ENCODE measurements around the gene RPL39L.
"Not testable (repeated sequence)": the region's sequence is repeated elsewhere in the genome, so short reads cannot be mapped to it uniquely, and the experiment has no call there.

RPL39L gene

DNA sequence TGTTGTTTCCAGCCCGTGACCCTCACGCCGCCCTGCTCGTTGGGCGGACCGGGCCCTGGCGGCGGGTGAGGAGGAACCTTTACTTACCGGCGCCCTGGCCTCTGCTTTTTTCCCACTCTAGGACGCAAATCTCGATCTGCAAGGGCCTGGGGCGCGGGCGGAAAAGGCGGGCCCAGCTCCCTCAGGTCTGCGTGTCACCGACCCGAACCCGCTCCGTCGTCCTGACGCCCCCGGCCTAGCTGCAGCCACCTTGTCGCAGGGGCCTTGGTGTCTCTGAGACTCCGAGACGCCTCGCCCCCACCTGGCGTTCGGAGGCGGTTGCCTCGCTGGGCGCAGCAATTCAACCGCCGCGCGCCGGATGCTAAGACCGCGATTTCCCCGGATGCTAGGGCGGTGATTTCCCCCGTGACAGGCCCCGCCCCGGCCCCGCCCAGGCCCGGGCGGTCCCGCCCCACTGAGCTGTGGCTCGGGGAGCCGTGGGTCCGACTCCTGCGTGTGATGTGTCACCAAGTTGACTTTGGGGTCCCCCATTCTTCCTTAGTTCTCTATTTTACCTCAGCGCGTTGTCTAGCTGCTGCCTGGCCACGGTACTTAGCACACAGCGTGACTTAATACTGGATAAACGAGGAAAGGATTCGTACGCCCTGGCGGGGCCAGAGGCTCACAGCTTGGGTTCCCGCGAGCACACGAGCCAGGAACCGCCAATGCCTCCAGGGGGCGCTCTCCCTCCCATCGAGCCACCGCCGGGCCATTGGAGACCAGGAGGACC, at the start of gene RPL39L:
Gene RPL39L, minus strand, starts transcription at position 371 of the 769 bp plus-strand sequence. CDS start 18,196 bp downstream, outside the sequence.
- H3K4me1 Mint-ChIP-seq (ENCODE audit: low read depth): peaks cover 17% of the 10 kb centered on the region
- peak within 1 kb of the TSS; percentile 90 for H3K4me3 Mint-ChIP-seq
- H3K9me3 Mint-ChIP-seq: peaks cover 25% of the 10 kb centered on the region
- peak within 1 kb of the TSS; percentile 90 for H3K27ac Mint-ChIP-seq
- intact Hi-C loops (cut with micrococcal nuclease): no loop called here
- peaks cover 12% of the 10 kb centered on the region for H3K36me3 Mint-ChIP-seq (ENCODE audit: low read depth)
- H3K27me3 Mint-ChIP-seq: peaks cover 4% of the 10 kb centered on the region

DNA sequence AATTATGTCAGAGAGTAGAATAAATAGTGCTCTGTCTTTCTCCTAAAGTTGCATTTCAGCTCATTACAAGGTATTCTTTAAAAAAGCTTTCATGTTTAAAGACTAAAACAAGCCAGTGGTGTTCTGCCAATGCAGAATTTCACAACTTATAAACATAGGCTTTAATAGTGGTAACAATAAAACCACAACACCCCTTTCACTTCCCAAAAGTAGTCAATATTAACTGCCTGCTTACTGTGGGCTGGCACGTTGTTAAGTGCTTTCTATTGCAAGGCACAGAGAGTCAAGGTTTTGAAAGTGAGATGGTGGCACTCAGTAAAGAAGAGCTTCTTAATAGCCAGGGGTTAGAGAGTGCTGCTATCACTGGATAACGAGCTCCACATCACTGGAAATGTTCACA, 49.6 kb upstream of the RPL39L start:
- peaks cover 70% of the 10 kb centered on the region for H3K27me3 Mint-ChIP-seq
- intact Hi-C loops (cut with micrococcal nuclease): no loop called here

DNA sequence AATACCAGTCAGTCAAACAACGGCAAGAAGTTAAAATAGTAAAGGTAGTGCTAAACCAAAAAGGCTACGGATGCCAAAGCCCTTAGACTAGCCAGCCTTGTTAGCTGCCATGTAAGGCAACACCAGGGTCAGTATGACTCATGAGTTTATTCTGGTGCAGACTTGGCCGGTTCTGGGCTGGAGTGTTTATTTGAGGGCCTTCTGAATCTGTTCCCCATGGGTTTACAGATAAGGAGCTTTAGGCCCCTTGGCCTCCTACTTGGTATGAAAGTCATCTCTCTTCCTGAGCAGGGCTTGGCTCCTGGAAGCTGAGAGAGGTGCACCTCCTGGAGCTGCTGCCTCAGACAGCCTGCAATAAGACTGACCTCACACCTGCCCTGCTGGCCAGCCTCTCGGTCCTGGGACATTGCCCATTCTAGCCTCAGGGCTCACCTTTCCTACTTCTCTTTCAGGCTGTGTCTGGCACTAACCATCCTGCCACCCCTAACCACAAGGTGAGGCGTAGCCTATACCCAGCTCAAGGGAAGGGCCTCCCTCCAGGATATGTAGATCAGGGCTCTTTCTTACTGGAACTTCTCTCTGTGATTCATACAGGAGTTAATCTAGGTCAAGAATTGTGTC, 47.6 kb upstream of the RPL39L start:
- Mint-ChIP-seq H3K27ac (no peak overlapping the region), H3K27me3 (peaks cover 59% of the 10 kb centered on the region)
- intact Hi-C loops (cut with micrococcal nuclease): no loop called here

More for the DNA sequence above, 49.6 kb upstream of the RPL39L start:
- H3K4me1 Mint-ChIP-seq (ENCODE audit: low read depth): peaks cover 16% of the 10 kb centered on the region
- no peaks in the 10 kb centered on the region for H3K36me3 Mint-ChIP-seq (ENCODE audit: low read depth)
- no peak overlapping the region for H3K4me3 Mint-ChIP-seq
- no peaks in the 10 kb centered on the region for H3K9me3 Mint-ChIP-seq
- no peak overlapping the region for H3K27ac Mint-ChIP-seq

DNA sequence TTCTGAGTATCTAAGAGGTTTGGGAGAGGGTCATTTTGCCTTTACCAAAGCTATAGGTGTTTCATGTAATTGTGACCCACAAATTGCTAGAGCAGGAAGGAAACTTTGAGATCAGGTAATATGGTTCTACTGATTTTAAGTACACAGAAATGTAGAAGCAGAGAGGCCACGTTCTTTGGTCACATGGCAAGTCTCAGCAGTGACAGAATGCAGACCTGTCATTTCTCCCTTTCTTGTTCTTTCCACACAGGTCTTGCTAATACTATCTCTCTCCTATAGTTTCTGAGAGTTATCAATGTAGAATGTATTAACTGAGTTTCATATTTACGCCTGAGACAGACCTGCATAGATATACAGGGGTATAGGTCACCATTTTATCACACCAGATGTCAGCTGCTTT, 47.1 kb upstream of the RPL39L start:
- Mint-ChIP-seq H3K36me3 (ENCODE audit: low read depth) (no peaks in the 10 kb centered on the region), H3K27ac (no peak overlapping the region), H3K27me3 (peaks cover 56% of the 10 kb centered on the region), H3K4me1 (ENCODE audit: low read depth) (peaks cover 27% of the 10 kb centered on the region), H3K4me3 (no peak overlapping the region), H3K9me3 (no peaks in the 10 kb centered on the region)
- intact Hi-C loops (cut with micrococcal nuclease): no loop called here

More for the DNA sequence above, 47.6 kb upstream of the RPL39L start:
- H3K9me3 Mint-ChIP-seq: no peaks in the 10 kb centered on the region
- H3K36me3 Mint-ChIP-seq (ENCODE audit: low read depth): no peaks in the 10 kb centered on the region
- H3K4me3 Mint-ChIP-seq: no peak overlapping the region
- H3K4me1 Mint-ChIP-seq (ENCODE audit: low read depth): peaks cover 27% of the 10 kb centered on the region

DNA sequence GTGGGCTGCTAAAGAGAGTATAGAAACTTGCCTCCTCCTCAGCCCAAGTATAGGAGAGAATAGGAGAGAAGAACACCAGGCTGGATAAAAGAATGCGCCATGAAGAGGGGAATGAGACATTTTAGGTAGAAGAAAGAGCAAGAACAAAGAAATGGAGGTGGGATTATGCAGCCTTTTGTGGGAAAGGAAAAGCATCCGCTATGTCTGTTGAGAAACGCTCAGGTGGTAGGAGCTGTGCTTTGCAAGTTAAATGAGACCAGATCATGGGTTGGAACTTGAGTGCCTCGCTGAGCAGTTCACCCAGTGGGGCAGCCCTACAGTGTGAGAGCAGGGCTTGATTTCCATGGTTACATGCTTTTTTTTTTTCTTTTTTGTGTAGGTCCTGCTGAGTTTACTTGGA, 46.5 kb upstream of the RPL39L start:
- no peak overlapping the region for H3K27ac Mint-ChIP-seq
- H3K9me3 Mint-ChIP-seq: no peaks in the 10 kb centered on the region
- intact Hi-C loops (cut with micrococcal nuclease): no loop called here
- no peak overlapping the region for H3K4me3 Mint-ChIP-seq
- peaks cover 21% of the 10 kb centered on the region for H3K4me1 Mint-ChIP-seq (ENCODE audit: low read depth)
- H3K36me3 Mint-ChIP-seq (ENCODE audit: low read depth): no peaks in the 10 kb centered on the region
- H3K27me3 Mint-ChIP-seq: peaks cover 53% of the 10 kb centered on the region

DNA sequence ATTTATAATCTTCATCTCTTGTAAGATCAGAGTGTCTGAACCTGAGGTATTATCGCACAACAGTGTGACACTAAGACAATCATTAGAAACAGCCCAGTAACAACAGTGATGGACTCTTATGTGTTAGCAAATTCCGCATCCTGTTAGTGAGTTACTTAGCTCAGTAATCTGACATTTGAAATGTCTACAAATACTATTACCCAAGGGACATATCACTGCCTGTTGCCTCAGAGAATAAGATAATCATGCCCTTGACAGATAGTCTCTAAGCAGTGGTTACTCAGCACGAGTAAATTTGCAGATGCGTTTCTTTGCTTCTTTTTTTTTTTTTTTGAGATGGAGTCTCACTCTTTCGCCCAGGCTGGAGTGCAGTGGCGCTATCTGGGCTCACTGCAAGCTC, 44.6 kb upstream of the RPL39L start:
- Mint-ChIP-seq H3K9me3 (no peaks in the 10 kb centered on the region), H3K4me3 (no peak overlapping the region), H3K27ac (no peak overlapping the region), H3K27me3 (peaks cover 56% of the 10 kb centered on the region), H3K36me3 (ENCODE audit: low read depth) (no peaks in the 10 kb centered on the region), H3K4me1 (ENCODE audit: low read depth) (peaks cover 10% of the 10 kb centered on the region)
- intact Hi-C loops (cut with micrococcal nuclease): no loop called here

DNA sequence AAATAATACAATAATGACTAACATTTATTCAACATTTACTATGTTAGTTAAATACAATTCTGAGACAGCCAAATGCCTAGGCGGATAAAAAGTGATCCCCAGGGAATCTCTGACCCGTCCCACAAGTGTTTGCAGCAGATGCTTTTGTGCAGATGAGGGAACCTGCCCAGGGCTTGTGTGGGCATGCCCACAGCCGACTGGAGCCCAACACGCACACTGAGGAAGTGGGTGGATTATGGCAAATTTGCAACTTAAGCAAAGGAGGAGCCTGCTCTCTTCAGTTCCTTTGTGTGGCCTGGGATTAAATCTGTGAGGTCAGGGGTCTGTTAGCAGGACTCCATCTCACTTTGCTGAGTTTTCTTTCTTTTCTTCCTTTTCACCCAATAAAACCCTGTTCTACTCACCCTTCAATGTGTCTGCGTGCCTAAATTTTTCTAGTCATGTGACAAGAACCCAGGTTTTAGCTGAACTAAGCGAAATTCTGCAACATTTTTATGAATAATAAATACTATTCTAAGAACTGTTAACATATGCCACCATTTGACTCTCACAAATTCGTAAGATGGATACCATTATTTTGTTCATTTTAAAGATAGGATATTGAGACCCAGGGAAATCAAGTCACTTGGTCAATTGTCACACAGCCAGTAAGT, 44.0 kb upstream of the RPL39L start:
- H3K4me1 Mint-ChIP-seq (ENCODE audit: low read depth): peaks cover 10% of the 10 kb centered on the region
- H3K27ac Mint-ChIP-seq: no peak overlapping the region
- H3K4me3 Mint-ChIP-seq: no peak overlapping the region
- peaks cover 56% of the 10 kb centered on the region for H3K27me3 Mint-ChIP-seq
- no peaks in the 10 kb centered on the region for H3K9me3 Mint-ChIP-seq
- H3K36me3 Mint-ChIP-seq (ENCODE audit: low read depth): no peaks in the 10 kb centered on the region
- intact Hi-C loops (cut with micrococcal nuclease): no loop called here

DNA sequence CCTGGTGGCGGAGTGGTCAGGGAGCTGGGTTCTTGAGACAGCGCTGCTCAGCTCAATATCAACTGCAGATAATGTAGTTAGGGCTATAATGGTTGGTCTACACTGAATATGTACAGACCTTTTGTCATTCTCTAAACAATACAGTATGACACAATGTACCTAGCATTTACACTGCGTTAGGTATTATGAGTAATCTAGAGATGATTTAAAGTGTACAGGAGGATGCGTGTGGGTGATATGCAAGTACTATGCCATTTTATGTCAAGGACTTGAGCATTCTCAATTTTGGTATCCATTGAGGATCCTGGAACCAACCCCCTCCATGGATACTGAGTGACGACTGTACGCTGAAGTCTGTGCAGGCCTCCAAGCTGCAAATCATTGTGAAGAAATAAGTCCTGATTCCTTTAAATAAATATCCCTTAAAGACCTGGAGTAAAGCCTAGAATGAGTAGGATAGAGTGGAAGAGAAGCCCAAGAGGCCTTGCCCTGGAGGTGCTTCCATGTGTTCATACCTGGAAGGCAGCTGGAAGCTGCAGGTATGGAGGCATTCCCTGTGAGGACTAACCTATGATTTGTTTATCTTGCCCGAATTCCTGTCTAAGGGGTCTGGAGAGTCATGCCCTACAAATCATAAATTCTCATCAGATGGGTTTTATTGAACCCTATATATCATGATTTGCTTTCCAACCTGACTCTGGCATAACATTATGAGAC, 42.3 kb upstream of the RPL39L start:
- Mint-ChIP-seq H3K27me3 (peaks cover 40% of the 10 kb centered on the region), H3K36me3 (ENCODE audit: low read depth) (no peaks in the 10 kb centered on the region), H3K4me1 (ENCODE audit: low read depth) (peaks cover 10% of the 10 kb centered on the region), H3K4me3 (no peak overlapping the region), H3K27ac (no peak overlapping the region), H3K9me3 (no peaks in the 10 kb centered on the region)
- intact Hi-C loops (cut with micrococcal nuclease): no loop called here

DNA sequence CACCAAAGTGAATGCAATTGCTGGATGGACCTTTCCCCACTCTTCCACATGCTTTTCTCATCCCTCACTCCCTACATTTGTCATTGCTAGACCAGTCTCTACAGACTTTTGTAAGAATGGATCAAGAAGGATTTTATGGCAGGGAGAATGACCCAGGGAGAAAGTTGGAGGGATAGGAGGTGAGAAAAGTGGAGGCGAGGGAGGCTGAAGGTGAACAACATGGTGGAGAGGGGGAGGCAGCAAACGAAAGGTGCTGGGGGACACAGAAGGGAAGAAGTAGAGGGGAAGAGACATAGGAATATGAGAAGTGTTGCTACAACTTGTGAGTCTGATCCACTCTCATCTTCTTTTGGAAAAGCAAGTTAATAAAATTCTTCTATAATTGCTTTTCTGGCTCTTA, 33.6 kb upstream of the RPL39L start:
- H3K36me3 Mint-ChIP-seq (ENCODE audit: low read depth): no peaks in the 10 kb centered on the region
- H3K9me3 Mint-ChIP-seq: no peaks in the 10 kb centered on the region
- H3K27me3 Mint-ChIP-seq: peaks cover 12% of the 10 kb centered on the region
- intact Hi-C loops (cut with micrococcal nuclease): no loop called here
- H3K27ac Mint-ChIP-seq: no peak overlapping the region
- no peaks in the 10 kb centered on the region for H3K4me1 Mint-ChIP-seq (ENCODE audit: low read depth)
- H3K4me3 Mint-ChIP-seq: no peak overlapping the region

DNA sequence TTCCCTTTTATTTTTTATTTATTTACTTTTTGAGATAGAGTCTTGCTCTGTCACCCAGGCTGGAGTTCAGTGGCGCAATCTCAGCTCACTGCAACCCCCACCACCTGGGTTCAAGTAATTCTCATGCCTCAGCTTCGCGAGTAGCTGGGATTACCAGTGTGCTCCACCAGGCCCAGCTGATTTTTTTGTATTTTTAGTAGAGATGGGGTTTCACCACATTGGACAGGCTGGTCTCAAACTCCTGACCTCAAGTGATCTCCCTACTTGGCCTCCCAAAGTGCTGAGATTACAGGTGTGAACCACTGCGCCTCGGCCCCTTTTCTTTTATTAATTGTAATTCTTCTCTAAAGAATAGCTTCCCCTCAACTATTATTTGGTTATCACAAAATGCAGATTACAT, 31.6 kb upstream of the RPL39L start:
- H3K4me1 Mint-ChIP-seq (ENCODE audit: low read depth): not testable (repeated sequence)
- peaks cover 13% of the 10 kb centered on the region for H3K27me3 Mint-ChIP-seq

DNA sequence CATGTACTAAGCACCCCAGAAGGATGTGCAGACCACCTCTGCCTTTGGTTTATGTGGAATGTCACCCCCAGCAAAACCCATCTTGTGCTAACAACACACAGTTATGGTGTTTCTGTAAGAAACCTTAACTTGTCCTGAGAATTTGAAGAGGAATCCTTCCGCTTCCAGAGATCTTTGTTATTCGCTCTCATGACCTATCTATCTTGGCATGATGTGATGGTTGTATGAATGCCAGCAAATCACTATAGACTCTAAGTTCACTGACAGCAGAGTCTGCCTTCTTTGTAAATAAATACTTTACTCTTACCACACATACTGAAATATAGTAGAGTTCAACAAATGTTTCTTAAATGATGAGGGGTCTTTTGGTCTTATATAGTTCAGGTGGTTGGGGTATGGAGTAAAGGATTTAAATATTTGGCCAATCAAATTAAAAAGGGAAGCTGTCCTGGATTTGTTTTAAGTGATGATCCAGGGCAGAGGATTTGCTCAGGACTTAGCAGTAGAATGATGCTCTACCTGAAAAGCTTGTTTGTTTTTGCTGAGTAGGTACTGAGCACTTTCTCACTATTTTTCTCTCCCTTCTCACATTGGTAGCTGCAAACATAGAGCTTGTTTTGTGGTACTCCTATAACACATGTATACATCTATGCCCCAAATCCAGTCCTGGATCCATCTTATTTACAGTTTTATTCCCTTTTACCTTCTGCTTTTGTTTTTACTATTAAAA, 30.1 kb upstream of the RPL39L start:
- no peak overlapping the region for H3K4me3 Mint-ChIP-seq
- H3K27ac Mint-ChIP-seq: no peak overlapping the region
- no peaks in the 10 kb centered on the region for H3K9me3 Mint-ChIP-seq
- intact Hi-C loops (cut with micrococcal nuclease): loop anchor here (5.0 to 10.0 kb wide), 2 partner anchors 322 to 555 kb away; partner anchors contain the start of gene AHSG
- peaks cover 14% of the 10 kb centered on the region for H3K27me3 Mint-ChIP-seq
- H3K4me1 Mint-ChIP-seq (ENCODE audit: low read depth): no peaks in the 10 kb centered on the region
- no peaks in the 10 kb centered on the region for H3K36me3 Mint-ChIP-seq (ENCODE audit: low read depth)

More for the DNA sequence above, 31.6 kb upstream of the RPL39L start:
- H3K27ac Mint-ChIP-seq; H3K9me3 Mint-ChIP-seq; intact Hi-C loops (cut with micrococcal nuclease); H3K36me3 Mint-ChIP-seq (ENCODE audit: low read depth); H3K4me3 Mint-ChIP-seq: not testable (repeated sequence)

DNA sequence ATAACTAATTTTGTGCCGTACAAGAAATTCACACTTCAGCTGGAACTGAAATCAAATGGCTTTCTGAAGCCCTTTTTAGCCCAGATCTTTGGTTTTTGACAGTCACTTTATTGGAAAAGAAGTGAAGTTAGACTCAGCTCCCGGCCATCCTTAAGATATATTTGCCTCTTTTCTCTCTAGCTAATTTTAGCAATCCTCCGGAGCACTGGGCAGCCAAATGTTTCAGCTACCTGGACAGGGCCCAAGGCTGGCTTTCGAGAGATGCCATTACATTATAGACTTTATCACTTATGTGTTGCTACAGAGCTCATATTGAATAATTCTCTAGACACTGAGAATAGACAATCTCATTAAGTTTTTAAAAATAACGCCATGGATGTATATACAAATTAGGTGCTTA, 28.5 kb upstream of the RPL39L start:
- Mint-ChIP-seq H3K4me3 (no peak overlapping the region), H3K36me3 (ENCODE audit: low read depth) (no peaks in the 10 kb centered on the region), H3K9me3 (no peaks in the 10 kb centered on the region), H3K27me3 (peaks cover 9% of the 10 kb centered on the region), H3K27ac (no peak overlapping the region), H3K4me1 (ENCODE audit: low read depth) (no peaks in the 10 kb centered on the region)
- intact Hi-C loops (cut with micrococcal nuclease): loop anchor here (5.0 to 10.0 kb wide), 2 partner anchors 320 to 553 kb away; partner anchors contain the start of gene AHSG

DNA sequence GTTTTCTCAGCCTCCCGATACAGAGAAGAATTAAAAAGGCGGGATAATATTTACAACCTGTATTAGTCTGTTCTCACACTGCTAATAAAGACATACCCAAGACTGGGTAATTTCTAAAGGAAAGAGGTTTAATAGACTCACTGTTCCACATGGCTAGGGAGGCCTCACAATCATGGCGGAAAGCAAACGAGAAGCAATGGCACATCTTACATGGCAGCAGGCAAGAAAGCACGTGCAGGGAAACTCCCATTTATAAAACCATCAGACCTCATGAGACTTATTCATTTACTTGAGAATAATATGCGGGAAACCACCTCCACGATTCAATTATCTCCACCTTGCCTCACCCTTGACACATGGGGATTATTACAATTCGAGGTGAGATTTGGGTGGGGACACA, 27.5 kb upstream of the RPL39L start:
- H3K4me1 Mint-ChIP-seq (ENCODE audit: low read depth): peaks cover under 1% of the 10 kb centered on the region
- no peak overlapping the region for H3K27ac Mint-ChIP-seq
- H3K36me3 Mint-ChIP-seq (ENCODE audit: low read depth): no peaks in the 10 kb centered on the region
- no peak overlapping the region for H3K4me3 Mint-ChIP-seq
- H3K9me3 Mint-ChIP-seq: no peaks in the 10 kb centered on the region
- peaks cover 9% of the 10 kb centered on the region for H3K27me3 Mint-ChIP-seq
- intact Hi-C loops (cut with micrococcal nuclease): loop anchor here (5.0 to 10.0 kb wide), 2 partner anchors 319 to 552 kb away; partner anchors contain the start of gene AHSG

Data from dendritic cell treated with granulocyte-macrophage colony-stimulating factor and Interleukin-4, amounts not matched to agents 40 ng/mL and 50 ng/mL, for 4 days (primary cell).